HepG2 (cell line): ENCODE data around the gene PMPCB. TPM values are rescaled to one million over a fixed set of nuclear protein-coding genes. Genes with fewer than 3 reads are reported as not detected.

ENCODE experiments used
- AGO1 ChIP-seq: fragments of 200-400 bp; formaldehyde crosslinking; IDR thresholded peaks from 2 replicates; pipeline ENCODE4 v1.6.1; 2017; ENCODE audit warnings: mild to moderate bottlenecking, low read depth, low read length, moderate library complexity; ENCODE audit not compliant: poor library complexity, severe bottlenecking
- EHMT2 ChIP-seq: fragments of 200-600 bp; sonication (generic); IDR thresholded peaks from 2 replicates; pipeline ENCODE4 v1.7.0; 2017; ENCODE audit warnings: antibody characterized with exemption, low read depth, low read length, borderline replicate concordance
- FOXO4 ChIP-seq: sonication (generic); formaldehyde crosslinking; conservative IDR thresholded peaks from 2 replicates; pipeline ENCODE4 v1.8.1; 2023; ENCODE audit warnings: missing genetic modification reagents
- NAIF1 ChIP-seq: sonication (generic); formaldehyde crosslinking; IDR thresholded peaks from 2 replicates; pipeline ENCODE4 v1.5.0; 2020; ENCODE audit warnings: mild to moderate bottlenecking, missing genetic modification reagents, borderline replicate concordance
- NR1H2 ChIP-seq: sonication (generic); formaldehyde crosslinking; IDR thresholded peaks from 2 replicates; pipeline ENCODE4 v1.8.1; 2022; ENCODE audit warnings: low read depth, missing genetic modification reagents, borderline replicate concordance
- PCBP2 ChIP-seq: fragments of 200-400 bp; formaldehyde crosslinking; optimal IDR thresholded peaks from 2 replicates; pipeline ENCODE3; 2018; ENCODE audit warnings: low read length, low read depth; ENCODE audit not compliant: poor library complexity, severe bottlenecking
- POGK ChIP-seq: sonication (generic); formaldehyde crosslinking; conservative IDR thresholded peaks from 2 replicates; pipeline ENCODE4 v1.8.0; 2022; ENCODE audit warnings: mild to moderate bottlenecking, moderate library complexity, missing genetic modification reagents
- RXRB ChIP-seq: IDR thresholded peaks from 2 replicates; pipeline ENCODE4 v1.6.1; 2016; ENCODE audit warnings: borderline replicate concordance, missing genetic modification reagents, missing compliant biosample characterization
- ZFYVE20 ChIP-seq: sonication (generic); formaldehyde crosslinking; IDR thresholded peaks from 2 replicates; pipeline ENCODE4 v1.8.0; 2023; ENCODE audit warnings: low read depth, mild to moderate bottlenecking, moderate library complexity, missing genetic modification reagents, borderline replicate concordance
- ZNF282 ChIP-seq: fragments of 450-650 bp; IDR thresholded peaks from 2 replicates; pipeline ENCODE4 v1.6.1; 2018; ENCODE audit not compliant: partially characterized antibody
- ZNF562 ChIP-seq: sonication (generic); formaldehyde crosslinking; IDR thresholded peaks from 2 replicates; pipeline ENCODE4 v1.8.0; 2022; ENCODE audit warnings: missing genetic modification reagents, borderline replicate concordance
- ZNF563 ChIP-seq: sonication (generic); formaldehyde crosslinking; IDR thresholded peaks from 2 replicates; pipeline ENCODE4 v1.8.0; 2022; ENCODE audit warnings: mild to moderate bottlenecking, moderate library complexity, missing genetic modification reagents
- ZNF615 ChIP-seq: sonication (generic); formaldehyde crosslinking; IDR thresholded peaks from 2 replicates; pipeline ENCODE4 v1.5.0; 2020; ENCODE audit warnings: mild to moderate bottlenecking, missing genetic modification reagents, borderline replicate concordance
- ZNF616 ChIP-seq: sonication (generic); formaldehyde crosslinking; IDR thresholded peaks from 2 replicates; pipeline ENCODE4 v1.5.0; 2020; ENCODE audit warnings: low read depth, mild to moderate bottlenecking, missing genetic modification reagents
- polyA plus RNA-seq, 8 experiments: library from polyadenylated mRNA; depleted of rRNA in 3 of 8; stranded (reverse) in 7 of 8; unstranded in 1 of 8; fragments of >200 nt; fragmentation: Illumina TruSeq in 4 of 8; extraction: Trizol in 4 of 8; gene quantifications; 2 replicates each; pipeline versions ENCODE4 v1.2.1 to v1.2.3, GENCODE V29; 2011 to 2016; ENCODE audit warnings: low read depth in 4 of 8, missing spikeins in 1 of 8, mixed read lengths in 1 of 8; ENCODE audit not compliant: insufficient read depth in 1 of 8
- total RNA-seq, 5 experiments: library from RNA; depleted of rRNA; stranded (reverse); fragments of >200 nt; fragmentation: Illumina TruSeq; extraction: Trizol; gene quantifications; 2 replicates each; pipeline ENCODE4 v1.2.3, GENCODE V29; 2016; ENCODE audit warnings: low read depth in 1 of 5
- TF ChIP-seq, protein P1 (sequence below): IDR thresholded peaks from 2 replicates; pipeline ENCODE4 v1.6.1; 2016; ENCODE audit warnings: low read depth, control low read depth
- TF ChIP-seq, protein P2 (sequence below): sonication (generic); formaldehyde crosslinking; IDR thresholded peaks from 2 replicates; pipeline ENCODE4 v1.4.0; 2020; ENCODE audit warnings: missing genetic modification reagents
- TF ChIP-seq, protein P3 (sequence below): sonication (generic); formaldehyde crosslinking; IDR thresholded peaks from 2 replicates; pipeline ENCODE4 v1.8.0; 2022; ENCODE audit warnings: mild to moderate bottlenecking, missing genetic modification reagents, borderline replicate concordance

The PMPCB gene
- total and polyA plus RNA-seq, 2 of the 13 experiments (the other 11 are each of a cell fraction or from before 2014, with no cell fraction given), result 80.8 to 124 TPM

- TF ChIP-seq NAIF1 (0 out of 2 replicates have a peak, but pooled peaks have one; percentile 41), RXRB (CRISPR knock-in tag) (peak; percentile 72), ZFYVE20 (CRISPR knock-in tag) (0 out of 2 replicates have a peak, but pooled peaks have one; percentile 51), ZNF616 (CRISPR knock-in tag) (peak; percentile 91), ZNF615 (no peak), ZNF282 (no peak), FOXO4 (peak; percentile 90; the same call in 1 of the 2 replicates), ZNF562 (no peak), AGO1 (peak; percentile 65), PCBP2 (no peak), EHMT2 (peak; percentile 66; the same call in 1 of the 2 replicates), POGK (CRISPR knock-in tag) (peak; percentile 82; the same call in 1 of the 2 replicates), ZNF563 (CRISPR knock-in tag) (peak; percentile 93), NR1H2 (CRISPR knock-in tag) (no peak)
- TF ChIP-seq, protein P1, sequence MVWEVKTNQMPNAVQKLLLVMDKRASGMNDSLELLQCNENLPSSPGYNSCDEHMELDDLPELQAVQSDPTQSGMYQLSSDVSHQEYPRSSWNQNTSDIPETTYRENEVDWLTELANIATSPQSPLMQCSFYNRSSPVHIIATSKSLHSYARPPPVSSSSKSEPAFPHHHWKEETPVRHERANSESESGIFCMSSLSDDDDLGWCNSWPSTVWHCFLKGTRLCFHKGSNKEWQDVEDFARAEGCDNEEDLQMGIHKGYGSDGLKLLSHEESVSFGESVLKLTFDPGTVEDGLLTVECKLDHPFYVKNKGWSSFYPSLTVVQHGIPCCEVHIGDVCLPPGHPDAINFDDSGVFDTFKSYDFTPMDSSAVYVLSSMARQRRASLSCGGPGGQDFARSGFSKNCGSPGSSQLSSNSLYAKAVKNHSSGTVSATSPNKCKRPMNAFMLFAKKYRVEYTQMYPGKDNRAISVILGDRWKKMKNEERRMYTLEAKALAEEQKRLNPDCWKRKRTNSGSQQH (CRISPR knock-in tag), result peak; percentile 93
- TF ChIP-seq, protein P2, sequence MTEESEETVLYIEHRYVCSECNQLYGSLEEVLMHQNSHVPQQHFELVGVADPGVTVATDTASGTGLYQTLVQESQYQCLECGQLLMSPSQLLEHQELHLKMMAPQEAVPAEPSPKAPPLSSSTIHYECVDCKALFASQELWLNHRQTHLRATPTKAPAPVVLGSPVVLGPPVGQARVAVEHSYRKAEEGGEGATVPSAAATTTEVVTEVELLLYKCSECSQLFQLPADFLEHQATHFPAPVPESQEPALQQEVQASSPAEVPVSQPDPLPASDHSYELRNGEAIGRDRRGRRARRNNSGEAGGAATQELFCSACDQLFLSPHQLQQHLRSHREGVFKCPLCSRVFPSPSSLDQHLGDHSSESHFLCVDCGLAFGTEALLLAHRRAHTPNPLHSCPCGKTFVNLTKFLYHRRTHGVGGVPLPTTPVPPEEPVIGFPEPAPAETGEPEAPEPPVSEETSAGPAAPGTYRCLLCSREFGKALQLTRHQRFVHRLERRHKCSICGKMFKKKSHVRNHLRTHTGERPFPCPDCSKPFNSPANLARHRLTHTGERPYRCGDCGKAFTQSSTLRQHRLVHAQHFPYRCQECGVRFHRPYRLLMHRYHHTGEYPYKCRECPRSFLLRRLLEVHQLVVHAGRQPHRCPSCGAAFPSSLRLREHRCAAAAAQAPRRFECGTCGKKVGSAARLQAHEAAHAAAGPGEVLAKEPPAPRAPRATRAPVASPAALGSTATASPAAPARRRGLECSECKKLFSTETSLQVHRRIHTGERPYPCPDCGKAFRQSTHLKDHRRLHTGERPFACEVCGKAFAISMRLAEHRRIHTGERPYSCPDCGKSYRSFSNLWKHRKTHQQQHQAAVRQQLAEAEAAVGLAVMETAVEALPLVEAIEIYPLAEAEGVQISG, result peak; percentile 94
- TF ChIP-seq, protein P3, sequence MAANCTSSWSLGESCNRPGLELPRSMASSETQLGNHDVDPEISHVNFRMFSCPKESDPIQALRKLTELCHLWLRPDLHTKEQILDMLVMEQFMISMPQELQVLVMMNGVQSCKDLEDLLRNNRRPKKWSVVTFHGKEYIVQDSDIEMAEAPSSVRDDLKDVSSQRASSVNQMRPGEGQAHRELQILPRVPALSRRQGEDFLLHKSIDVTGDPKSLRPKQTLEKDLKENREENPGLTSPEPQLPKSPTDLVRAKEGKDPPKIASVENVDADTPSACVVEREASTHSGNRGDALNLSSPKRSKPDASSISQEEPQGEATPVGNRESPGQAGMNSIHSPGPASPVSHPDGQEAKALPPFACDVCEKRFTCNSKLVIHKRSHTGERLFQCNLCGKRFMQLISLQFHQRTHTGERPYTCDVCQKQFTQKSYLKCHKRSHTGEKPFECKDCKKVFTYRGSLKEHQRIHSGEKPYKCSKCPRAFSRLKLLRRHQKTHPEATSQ (CRISPR knock-in tag), result peak; percentile 23; the same call in 1 of the 2 replicates
Measured at GRCh38 chr7:103344453-103345149, 47.4 kb downstream of the PMPCB start, which contains the start of gene DNAJC2 (continued).
